ENCODE data around the gene SPECC1L. TPM values are rescaled to one million over a fixed set of nuclear protein-coding genes. Genes with fewer than 3 reads are reported as not detected.

SPECC1L gene
- total RNA-seq, 1 experiment from 2014 or later = 14.1 TPM

- TF ChIP-seq EZH2 (IDR thresholded peaks at IDR 0.05; ENCODE audit: low read length, unreplicated experiment) = no peak
- no peak for TF ChIP-seq CTCF (conservative IDR thresholded peaks at IDR 0.05; ENCODE audit: low read depth, low read length)
- no peak for TF ChIP-seq EZH2phosphoT487 (IDR thresholded peaks at IDR 0.05; ENCODE audit: borderline replicate concordance, low read length)
- Histone ChIP-seq H3K27me3 (ENCODE audit: low read length) (no peaks in the 10 kb centered on the region), H3K27ac (ENCODE audit: low read length) (no peak overlapping the region), H3K36me3 (ENCODE audit: low read depth, low read length) (no peaks in the 10 kb centered on the region), H3K4me3 (ENCODE audit: low read length) (no peak overlapping the region), H2AFZ (ENCODE audit: low read length) (no peak overlapping the region), H4K20me1 (ENCODE audit: low read length) (no peaks in the 10 kb centered on the region), H3K4me2 (ENCODE audit: low read length) (no peak overlapping the region), H3K9me3 (ENCODE audit: low read length) (no peaks in the 10 kb centered on the region), H3K79me2 (ENCODE audit: low read length) (no peaks in the 10 kb centered on the region), H3K9me2 (replicated peaks; ENCODE audit: low read length) (no peaks in the 10 kb centered on the region), H3K4me1 (ENCODE audit: insufficient read depth, low read length) (peaks cover 3% of the 10 kb centered on the region; the same call in 1 of the 2 replicates), H3K9ac (ENCODE audit: low read length) (no peak overlapping the region), H3F3A (ENCODE audit: low read length, unreplicated experiment) (no peaks in the 10 kb centered on the region)
- DNase-seq (no peak), ATAC-seq (no peak)
- intact Hi-C loops (cut with micrococcal nuclease) = no loop called here
- BruUV-seq (replicated peaks) = no TSS peak
- POLR2A ChIA-PET (ENCODE audit: unreplicated experiment) = no interaction called here
- CTCF ChIA-PET = no interaction called here
These were observed 160.0 kb downstream of the SPECC1L start for GRCh38 chr22:24430431-24431308.

GRCh38 chr22:24431309-24432034 is 160.8 kb downstream of the SPECC1L start:
- H3K36me3 ChIP-seq (ENCODE audit: low read depth, low read length) = no peaks in the 10 kb centered on the region
- no peaks in the 10 kb centered on the region for H3F3A ChIP-seq (ENCODE audit: low read length, unreplicated experiment)
- intact Hi-C loops (cut with micrococcal nuclease) = no loop called here
- no peak overlapping the region for H2AFZ ChIP-seq (ENCODE audit: low read length)
- H3K79me2 ChIP-seq (ENCODE audit: low read length) = no peaks in the 10 kb centered on the region
- H3K9me2 ChIP-seq (replicated peaks; ENCODE audit: low read length) = no peaks in the 10 kb centered on the region
- TF ChIP-seq EZH2 (IDR thresholded peaks at IDR 0.05; ENCODE audit: low read length, unreplicated experiment) (no peak), CTCF (conservative IDR thresholded peaks at IDR 0.05; ENCODE audit: low read depth, low read length) (no peak), EZH2phosphoT487 (IDR thresholded peaks at IDR 0.05; ENCODE audit: borderline replicate concordance, low read length) (no peak)
- ChIA-PET POLR2A (ENCODE audit: unreplicated experiment) (no interaction called here), CTCF (no interaction called here)
- H3K4me1 ChIP-seq (ENCODE audit: insufficient read depth, low read length) = peaks cover 3% of the 10 kb centered on the region; the same call in 1 of the 2 replicates
- no peaks in the 10 kb centered on the region for H3K27me3 ChIP-seq (ENCODE audit: low read length)
- DNase-seq (no peak), ATAC-seq (no peak)
- H3K4me3 ChIP-seq (ENCODE audit: low read length) = no peak overlapping the region
- no peak overlapping the region for H3K4me2 ChIP-seq (ENCODE audit: low read length)
- H3K9me3 ChIP-seq (ENCODE audit: low read length) = no peaks in the 10 kb centered on the region
- no peaks in the 10 kb centered on the region for H4K20me1 ChIP-seq (ENCODE audit: low read length)
- BruUV-seq (replicated peaks) = no TSS peak
- no peak overlapping the region for H3K9ac ChIP-seq (ENCODE audit: low read length)
- H3K27ac ChIP-seq (ENCODE audit: low read length) = no peak overlapping the region

Measured in PC-3 (cell line).